ENCODE data around the gene USP25. TPM values are rescaled to one million over a fixed set of nuclear protein-coding genes. Genes with fewer than 3 reads are reported as not detected.

The USP25 gene
- total and polyA plus RNA-seq, 12 donors, result 13.5 to 57.7 (median 45.9) TPM

GRCh38 chr21:15748586-15748985 lies 18.8 kb downstream of the USP25 start:
- intact Hi-C loops (cut with DNase I), result loop anchor here in 1 of 10 donors (10.0 kb wide), 1 partner anchor 56 kb away; no protein-coding TSS in a partner anchor
- H3K36me3 ChIP-seq, result no peaks in the 10 kb centered on the region
- no peak overlapping the region for H3K27ac ChIP-seq
- 84 to 95% methylated on average over 1 of the region's 1 CpG for WGBS, 2 donors
- DNase-seq (no peak), ATAC-seq (no peak)
- no peak for TF ChIP-seq CTCF (IDR thresholded peaks at IDR 0.05)
- H3K27me3 ChIP-seq, result no peaks in the 10 kb centered on the region
- H3K4me1 ChIP-seq, result peaks cover under 1 to 49% (median 38%) of the 10 kb centered on the region in 9 donors
- H3K9me3 ChIP-seq, result no peaks in the 10 kb centered on the region
- no peak overlapping the region for H3K4me3 ChIP-seq

- Histone ChIP-seq H3K4me1 (peaks cover 4 to 51% (median 45%) of the 10 kb centered on the region in 9 donors), H3K27ac (no peak overlapping the region), H3K9me3 (no peaks in the 10 kb centered on the region), H3K27me3 (no peaks in the 10 kb centered on the region), H3K4me3 (no peak overlapping the region), H3K36me3 (no peaks in the 10 kb centered on the region)
- TF ChIP-seq CTCF (IDR thresholded peaks at IDR 0.05), result no peak
- ATAC-seq (no peak), DNase-seq (no peak)
- 77 to 78% methylated on average over 5 of the region's 5 CpGs for WGBS, 2 donors
- intact Hi-C loops (cut with DNase I), result loop anchor here in 1 of 10 donors (10.0 kb wide), 1 partner anchor 56 kb away; no protein-coding TSS in a partner anchor
Measured at GRCh38 chr21:15749082-15749860, 19.5 kb downstream of the USP25 start.

- no peak for TF ChIP-seq CTCF (IDR thresholded peaks at IDR 0.05)
- Histone ChIP-seq H3K27ac (no peak overlapping the region), H3K4me3 (no peak overlapping the region), H3K27me3 (no peaks in the 10 kb centered on the region), H3K4me1 (peaks cover 4 to 56% (median 50%) of the 10 kb centered on the region in 9 donors), H3K9me3 (no peaks in the 10 kb centered on the region), H3K36me3 (no peaks in the 10 kb centered on the region)
- WGBS, 2 donors, result 55 to 56% methylated on average over 2 of the region's 2 CpGs
- DNase-seq (no peak), ATAC-seq (no peak)
- intact Hi-C loops (cut with DNase I), result loop anchor here in 1 of 10 donors (10.0 kb wide), 1 partner anchor 55 kb away; no protein-coding TSS in a partner anchor
Measured at GRCh38 chr21:15749861-15750159, 20.0 kb downstream of the USP25 start.

GRCh38 chr21:15751037-15751436 lies 21.3 kb downstream of the USP25 start:
- peak in 2 of 8 donors; percentile 56 to 58 for ATAC-seq
- intact Hi-C loops (cut with DNase I), result no loop called here

More at GRCh38 chr21:15751037-15751436, 21.3 kb downstream of the USP25 start:
- no peaks in the 10 kb centered on the region for H3K36me3 ChIP-seq
- no peaks in the 10 kb centered on the region for H3K9me3 ChIP-seq
- H3K4me1 ChIP-seq, result peaks cover 4 to 68% (median 61%) of the 10 kb centered on the region in 9 donors
- no peaks in the 10 kb centered on the region for H3K27me3 ChIP-seq
- H3K27ac ChIP-seq, result no peak overlapping the region
- no peak overlapping the region for H3K4me3 ChIP-seq
- no peak for TF ChIP-seq CTCF (IDR thresholded peaks at IDR 0.05)
- no peak for DNase-seq
- WGBS, 2 donors, result 47 to 52% methylated on average over 1 of the region's 1 CpG

Measured in heart right ventricle (tissue), 16 donors.